K562 (cell line): ENCODE measurements around the gene SAT2. TPM values are rescaled to one million over a fixed set of nuclear protein-coding genes. Genes with fewer than 3 reads are reported as not detected.
A peak's percentile ranks its signal among the peaks of the same experiment; 100 is the strongest.

Experiments used
- BRD4 ChIP-seq: fragments of 200-600 bp; sonication (generic); IDR thresholded peaks from 2 replicates; pipeline ENCODE4 v1.6.1; 2017; ENCODE audit warnings: inconsistent platforms
- DMBX1 ChIP-seq: fragments of 250-450 bp; sonication (Bioruptor Pico); IDR thresholded peaks from 2 replicates; pipeline ENCODE4 v1.8.0; 2022; ENCODE audit warnings: inconsistent platforms, mild to moderate bottlenecking, moderate library complexity, borderline replicate concordance
- ESRRB ChIP-seq: fragments of 250-450 bp; sonication (Bioruptor Pico); IDR thresholded peaks from 2 replicates; pipeline ENCODE4 v1.5.0; 2020; ENCODE audit warnings: mild to moderate bottlenecking, moderate library complexity, borderline replicate concordance
- FOSL1 ChIP-seq: fragments of 200-800 bp; sonication (Bioruptor generic); conservative IDR thresholded peaks from 2 replicates; pipeline ENCODE4 v1.6.1; 2016; ENCODE audit warnings: missing genetic modification characterization, missing compliant biosample characterization
- KDM1A ChIP-seq, 2 experiments: fragments of 450-650 bp; IDR thresholded peaks; 2 replicates each; pipeline ENCODE4 v1.6.1; 2016; ENCODE audit warnings: mild to moderate bottlenecking in 2 of 2
- KHSRP ChIP-seq: fragments of 450-650 bp; IDR thresholded peaks from 2 replicates; pipeline ENCODE4 v1.6.1; 2017
- MYBL2 ChIP-seq, 2 experiments: fragments of 450-650 bp in 1 of 2; sonication (generic) in 1 of 2; formaldehyde crosslinking in 1 of 2; IDR thresholded peaks; 2 replicates each; pipeline versions ENCODE4 v1.6.1 to v1.8.1; 2017 to 2022; ENCODE audit warnings: borderline replicate concordance in 1 of 2, inconsistent platforms in 1 of 2, low read depth in 1 of 2, mild to moderate bottlenecking in 1 of 2, missing genetic modification reagents in 1 of 2, moderate library complexity in 1 of 2
- SIRT6 ChIP-seq: IDR thresholded peaks from one replicate; pipeline ENCODE4 v1.6.1; 2012; ENCODE audit warnings: low read depth, mild to moderate bottlenecking, control low read depth, inconsistent platforms, low read length, moderate library complexity
- SP2 ChIP-seq: IDR thresholded peaks from 2 replicates; pipeline ENCODE4 v1.6.1; 2011; ENCODE audit warnings: mild to moderate bottlenecking, low read depth, low read length, moderate library complexity; ENCODE audit not compliant: poor library complexity, severe bottlenecking; ENCODE audit errors: extremely low read depth
- TGIF2 ChIP-seq: sonication (generic); formaldehyde crosslinking; IDR thresholded peaks from 2 replicates; pipeline ENCODE4 v1.8.1; 2022; ENCODE audit warnings: mild to moderate bottlenecking, missing genetic modification reagents, moderate library complexity
- U2AF1 ChIP-seq: fragments of 200-400 bp; formaldehyde crosslinking; optimal IDR thresholded peaks from 2 replicates; pipeline ENCODE3; 2017; ENCODE audit warnings: mild to moderate bottlenecking, low read depth, low read length, moderate library complexity
- ZNF224 ChIP-seq: sonication (generic); formaldehyde crosslinking; IDR thresholded peaks from 2 replicates; pipeline ENCODE4 v1.8.0; 2022; ENCODE audit warnings: mild to moderate bottlenecking, missing genetic modification reagents
- ZNF583 ChIP-seq: fragments of 250-450 bp; sonication (Bioruptor Pico); IDR thresholded peaks from 2 replicates; pipeline ENCODE4 v1.4.0; 2020
- ZNF699 ChIP-seq: fragments of 250-450 bp; sonication (Bioruptor Pico); IDR thresholded peaks from 2 replicates; pipeline ENCODE4 v1.8.0; 2021; ENCODE audit warnings: mild to moderate bottlenecking, moderate library complexity; ENCODE audit not compliant: insufficient replicate concordance
- polyA plus RNA-seq, 8 experiments: library from polyadenylated mRNA; depleted of rRNA in 4 of 8; stranded (reverse) in 5 of 8; unstranded in 3 of 8; fragments of >200 nt; fragmentation: Nextera tagmentation in 2 of 8; fragmentation: Illumina TruSeq in 1 of 8; extraction: Ambion mirVana in 2 of 8; extraction: Trizol in 1 of 8; gene quantifications; 2 replicates each; pipeline versions ENCODE4 v1.2.1 to v1.2.3, GENCODE V29; 2011 to 2014; ENCODE audit warnings: inconsistent platforms in 1 of 8, missing spikeins in 1 of 8
- total RNA-seq, 7 experiments: library from RNA; depleted of rRNA in 6 of 7; stranded (reverse); fragments of >200 nt in 6 of 7; fragmentation: Illumina TruSeq in 2 of 7; extraction: Trizol in 2 of 7; gene quantifications; 2 replicates each; pipeline versions ENCODE4 v1.2.1 to v1.2.3, GENCODE V29; 2011 to 2021; ENCODE audit warnings: low replicate concordance in 1 of 7
- TF ChIP-seq, protein P1 (sequence below), 2 experiments: fragments of 450-650 bp; IDR thresholded peaks; 2 replicates each; pipeline ENCODE4 v1.6.1; 2018; ENCODE audit warnings: mild to moderate bottlenecking in 2 of 2, low read depth in 1 of 2; ENCODE audit not compliant: partially characterized antibody in 2 of 2
- TF ChIP-seq, protein P2 (sequence below), 2 experiments: IDR thresholded peaks in 1 of 2; conservative IDR thresholded peaks in 1 of 2; 2 replicates each; pipeline ENCODE4 v1.6.1; 2016; ENCODE audit warnings: low read depth in 2 of 2, mild to moderate bottlenecking in 1 of 2, missing compliant biosample characterization in 1 of 2, missing genetic modification characterization in 1 of 2, moderate library complexity in 1 of 2
- TF ChIP-seq, protein P3 (sequence below): IDR thresholded peaks from 3 replicates; pipeline ENCODE4 v1.6.1; 2011; ENCODE audit warnings: borderline replicate concordance, mild to moderate bottlenecking; ENCODE audit not compliant: insufficient read length, insufficient read depth

SAT2 gene
- total and polyA plus RNA-seq, 9 of the 15 experiments (the other 6 are each of a cell fraction or from before 2014, with no cell fraction given): 2.0 to 8.0 (median 5.3) TPM

DNA sequence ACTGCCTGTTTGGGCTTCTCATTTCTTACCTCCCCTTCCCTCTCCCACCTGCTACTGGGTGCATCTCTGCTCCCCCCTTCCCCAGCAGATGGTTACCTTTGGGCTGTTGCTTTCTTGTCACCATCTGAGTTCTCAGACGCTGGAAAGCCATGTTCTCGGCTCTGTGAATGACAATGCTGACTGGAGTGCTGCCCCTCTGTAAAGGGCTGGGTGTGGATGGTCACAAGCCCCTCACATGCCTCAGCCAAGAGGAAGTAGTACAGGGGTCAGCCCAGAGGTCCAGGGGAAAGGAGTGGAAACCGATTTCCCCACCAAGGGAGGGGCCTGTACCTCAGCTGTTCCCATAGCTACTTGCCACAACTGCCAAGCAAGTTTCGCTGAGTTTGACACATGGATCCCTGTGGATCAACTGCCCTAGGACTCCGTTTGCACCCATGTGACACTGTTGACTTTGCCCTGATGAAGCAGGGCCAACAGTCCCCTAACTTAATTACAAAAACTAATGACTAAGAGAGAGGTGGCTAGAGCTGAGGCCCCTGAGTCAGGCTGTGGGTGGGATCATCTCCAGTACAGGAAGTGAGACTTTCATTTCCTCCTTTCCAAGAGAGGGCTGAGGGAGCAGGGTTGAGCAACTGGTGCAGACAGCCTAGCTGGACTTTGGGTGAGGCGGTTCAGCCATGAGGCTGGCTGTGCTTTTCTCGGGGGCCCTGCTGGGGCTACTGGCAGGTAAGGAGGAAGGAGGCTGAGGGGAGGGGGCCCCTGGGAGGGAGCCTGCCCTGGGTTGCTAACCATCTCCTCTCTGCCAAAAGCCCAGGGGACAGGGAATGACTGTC, 48.4 kb downstream of the SAT2 start, which contains the start of gene CD68 (continued):
- TF ChIP-seq, protein P1, sequence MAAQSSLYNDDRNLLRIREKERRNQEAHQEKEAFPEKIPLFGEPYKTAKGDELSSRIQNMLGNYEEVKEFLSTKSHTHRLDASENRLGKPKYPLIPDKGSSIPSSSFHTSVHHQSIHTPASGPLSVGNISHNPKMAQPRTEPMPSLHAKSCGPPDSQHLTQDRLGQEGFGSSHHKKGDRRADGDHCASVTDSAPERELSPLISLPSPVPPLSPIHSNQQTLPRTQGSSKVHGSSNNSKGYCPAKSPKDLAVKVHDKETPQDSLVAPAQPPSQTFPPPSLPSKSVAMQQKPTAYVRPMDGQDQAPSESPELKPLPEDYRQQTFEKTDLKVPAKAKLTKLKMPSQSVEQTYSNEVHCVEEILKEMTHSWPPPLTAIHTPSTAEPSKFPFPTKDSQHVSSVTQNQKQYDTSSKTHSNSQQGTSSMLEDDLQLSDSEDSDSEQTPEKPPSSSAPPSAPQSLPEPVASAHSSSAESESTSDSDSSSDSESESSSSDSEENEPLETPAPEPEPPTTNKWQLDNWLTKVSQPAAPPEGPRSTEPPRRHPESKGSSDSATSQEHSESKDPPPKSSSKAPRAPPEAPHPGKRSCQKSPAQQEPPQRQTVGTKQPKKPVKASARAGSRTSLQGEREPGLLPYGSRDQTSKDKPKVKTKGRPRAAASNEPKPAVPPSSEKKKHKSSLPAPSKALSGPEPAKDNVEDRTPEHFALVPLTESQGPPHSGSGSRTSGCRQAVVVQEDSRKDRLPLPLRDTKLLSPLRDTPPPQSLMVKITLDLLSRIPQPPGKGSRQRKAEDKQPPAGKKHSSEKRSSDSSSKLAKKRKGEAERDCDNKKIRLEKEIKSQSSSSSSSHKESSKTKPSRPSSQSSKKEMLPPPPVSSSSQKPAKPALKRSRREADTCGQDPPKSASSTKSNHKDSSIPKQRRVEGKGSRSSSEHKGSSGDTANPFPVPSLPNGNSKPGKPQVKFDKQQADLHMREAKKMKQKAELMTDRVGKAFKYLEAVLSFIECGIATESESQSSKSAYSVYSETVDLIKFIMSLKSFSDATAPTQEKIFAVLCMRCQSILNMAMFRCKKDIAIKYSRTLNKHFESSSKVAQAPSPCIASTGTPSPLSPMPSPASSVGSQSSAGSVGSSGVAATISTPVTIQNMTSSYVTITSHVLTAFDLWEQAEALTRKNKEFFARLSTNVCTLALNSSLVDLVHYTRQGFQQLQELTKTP (IDR thresholded peaks at IDR 0.05; ENCODE audit: low read depth in 1 of 2, partially characterized antibody in 2 of 2): peak in 1 of 2 experiments; percentile 7
- TF ChIP-seq U2AF1 (no peak), BRD4 (no peak), ESRRB (CRISPR knock-in tag) (no peak), SP2 (no peak), SIRT6 (no peak), KHSRP (no peak), DMBX1 (CRISPR knock-in tag) (no peak), ZNF224 (no peak), ZNF699 (CRISPR knock-in tag) (no peak), ZNF583 (CRISPR knock-in tag) (no peak), FOSL1 (tag) (peak; percentile 60), MYBL2 (IDR thresholded peaks at IDR 0.05; ENCODE audit: low read depth) (no peak), MYBL2 (CRISPR knock-in tag; IDR thresholded peaks at IDR 0.05; ENCODE audit: borderline replicate concordance) (no peak), TGIF2 (CRISPR knock-in tag) (no peak), KDM1A (IDR thresholded peaks at IDR 0.05) (no peak)
- TF ChIP-seq, protein P2, sequence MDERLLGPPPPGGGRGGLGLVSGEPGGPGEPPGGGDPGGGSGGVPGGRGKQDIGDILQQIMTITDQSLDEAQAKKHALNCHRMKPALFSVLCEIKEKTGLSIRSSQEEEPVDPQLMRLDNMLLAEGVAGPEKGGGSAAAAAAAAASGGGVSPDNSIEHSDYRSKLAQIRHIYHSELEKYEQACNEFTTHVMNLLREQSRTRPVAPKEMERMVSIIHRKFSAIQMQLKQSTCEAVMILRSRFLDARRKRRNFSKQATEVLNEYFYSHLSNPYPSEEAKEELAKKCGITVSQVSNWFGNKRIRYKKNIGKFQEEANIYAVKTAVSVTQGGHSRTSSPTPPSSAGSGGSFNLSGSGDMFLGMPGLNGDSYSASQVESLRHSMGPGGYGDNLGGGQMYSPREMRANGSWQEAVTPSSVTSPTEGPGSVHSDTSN (CRISPR knock-in tag; IDR thresholded peaks at IDR 0.05; ENCODE audit: low read depth): no peak
- TF ChIP-seq, protein P2 (tag; conservative IDR thresholded peaks at IDR 0.05; ENCODE audit: low read depth): no peak
- TF ChIP-seq, protein P3, sequence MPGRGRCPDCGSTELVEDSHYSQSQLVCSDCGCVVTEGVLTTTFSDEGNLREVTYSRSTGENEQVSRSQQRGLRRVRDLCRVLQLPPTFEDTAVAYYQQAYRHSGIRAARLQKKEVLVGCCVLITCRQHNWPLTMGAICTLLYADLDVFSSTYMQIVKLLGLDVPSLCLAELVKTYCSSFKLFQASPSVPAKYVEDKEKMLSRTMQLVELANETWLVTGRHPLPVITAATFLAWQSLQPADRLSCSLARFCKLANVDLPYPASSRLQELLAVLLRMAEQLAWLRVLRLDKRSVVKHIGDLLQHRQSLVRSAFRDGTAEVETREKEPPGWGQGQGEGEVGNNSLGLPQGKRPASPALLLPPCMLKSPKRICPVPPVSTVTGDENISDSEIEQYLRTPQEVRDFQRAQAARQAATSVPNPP: no peak
